HG03280 (cell line): ENCODE data around the gene ENOSF1.
"Not testable (repeated sequence)": the region's sequence is repeated elsewhere in the genome, so short reads cannot be mapped to it uniquely, and the experiment has no call there.

Experiments
- ATAC-seq: cut with Tn5 transposase; IDR thresholded peaks from one replicate; pipeline ENCODE4 v1.9.1; 2021; ENCODE audit warnings: mild to moderate bottlenecking, moderate library complexity; ENCODE audit not compliant: unreplicated experiment

ENOSF1 gene

DNA sequence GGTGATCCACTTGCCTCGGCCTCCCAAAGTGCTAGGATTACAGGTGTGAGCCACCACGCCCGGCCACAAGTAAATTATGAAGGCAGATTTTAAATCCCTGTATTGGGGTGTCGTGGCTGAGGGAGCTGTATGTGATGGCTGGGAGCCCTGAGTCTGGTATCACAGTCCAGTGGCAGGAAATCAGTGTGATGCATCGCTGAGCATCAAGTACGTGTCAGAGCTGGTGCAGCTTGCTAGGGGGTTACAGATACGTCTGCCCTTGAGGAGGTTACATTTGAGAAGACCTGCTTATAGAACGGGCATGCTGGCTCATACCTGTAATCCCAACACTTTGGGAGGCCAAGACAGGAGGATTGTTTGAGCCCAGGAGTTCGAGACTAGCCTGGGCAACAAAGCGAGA lies 4.3 kb downstream of the ENOSF1 start:
- ATAC-seq: no peak

DNA sequence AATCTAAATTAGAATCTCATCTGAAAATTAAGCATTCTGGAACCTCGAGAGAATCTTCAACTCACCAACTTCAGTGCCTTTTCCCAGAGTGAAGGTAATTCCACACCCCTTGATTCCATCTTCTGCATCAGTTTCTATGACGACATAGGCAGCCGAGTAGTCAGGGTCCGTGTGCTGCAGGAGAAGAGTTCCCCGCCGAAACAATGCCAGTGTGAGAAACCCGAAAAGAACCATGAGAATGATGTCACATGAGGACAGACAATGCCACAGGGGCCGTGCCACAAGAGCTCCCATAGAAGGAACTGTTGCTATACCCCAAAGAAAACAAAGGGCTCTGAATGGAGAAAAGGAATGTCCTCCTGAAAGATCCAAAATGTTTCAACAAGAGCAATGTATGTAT lies 6.0 kb downstream of the ENOSF1 start:
- ATAC-seq: no peak

DNA sequence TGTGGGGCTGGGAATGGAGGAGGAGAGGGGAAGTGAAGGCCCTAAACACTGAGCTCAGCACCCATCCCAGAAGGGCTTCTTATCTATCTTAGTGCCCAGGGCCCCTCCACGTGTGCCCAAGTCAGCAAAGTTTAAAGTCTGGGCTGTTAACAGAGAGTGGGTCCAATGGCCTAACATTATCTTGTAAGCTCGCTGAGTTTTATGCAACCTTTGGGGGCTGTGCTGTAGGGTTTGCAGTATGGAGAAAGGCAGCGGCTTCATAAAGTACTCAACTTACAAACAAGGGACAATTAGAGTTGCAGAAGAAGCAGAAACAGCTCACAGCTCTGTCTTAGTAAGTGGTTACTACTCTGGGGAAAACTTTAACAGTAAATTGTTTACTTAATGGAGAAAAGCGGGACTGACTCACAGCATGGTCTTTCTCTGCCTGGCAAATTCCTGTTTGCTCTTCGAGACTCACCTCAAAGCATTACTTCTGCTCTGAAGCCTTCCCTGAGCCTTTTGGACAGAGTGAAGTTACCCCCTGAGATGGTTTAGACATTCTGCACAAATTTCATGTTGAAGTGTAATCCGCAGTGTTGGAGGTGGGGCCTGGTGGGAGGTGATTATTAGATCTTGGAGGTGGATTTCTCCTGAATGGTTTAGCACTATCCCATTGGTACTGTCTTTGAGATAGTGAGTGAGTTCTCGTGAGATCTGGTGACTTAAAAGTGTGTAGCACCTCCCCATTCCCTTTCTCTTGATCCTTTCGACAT lies 9.0 kb downstream of the ENOSF1 start:
- no peak for ATAC-seq

DNA sequence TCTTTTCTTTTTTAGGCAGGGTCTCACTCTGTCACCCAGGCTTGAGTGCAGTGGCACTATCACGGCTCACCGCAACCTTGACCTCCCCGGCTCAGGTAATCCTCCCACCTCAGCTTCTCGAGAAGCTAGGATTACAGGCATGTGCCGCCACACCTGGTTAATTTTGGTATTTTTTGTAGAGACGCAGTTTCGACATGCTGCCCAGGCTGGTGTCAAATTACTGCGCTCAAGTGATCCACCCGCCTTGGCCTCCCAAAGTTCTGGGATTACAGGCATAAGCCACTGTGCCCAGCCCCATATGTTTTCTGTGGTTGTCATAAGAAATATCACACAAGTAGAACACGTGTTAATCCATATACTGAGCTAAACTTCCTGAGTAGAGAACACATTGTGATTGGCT lies 14.6 kb downstream of the ENOSF1 start:
- no peak for ATAC-seq

DNA sequence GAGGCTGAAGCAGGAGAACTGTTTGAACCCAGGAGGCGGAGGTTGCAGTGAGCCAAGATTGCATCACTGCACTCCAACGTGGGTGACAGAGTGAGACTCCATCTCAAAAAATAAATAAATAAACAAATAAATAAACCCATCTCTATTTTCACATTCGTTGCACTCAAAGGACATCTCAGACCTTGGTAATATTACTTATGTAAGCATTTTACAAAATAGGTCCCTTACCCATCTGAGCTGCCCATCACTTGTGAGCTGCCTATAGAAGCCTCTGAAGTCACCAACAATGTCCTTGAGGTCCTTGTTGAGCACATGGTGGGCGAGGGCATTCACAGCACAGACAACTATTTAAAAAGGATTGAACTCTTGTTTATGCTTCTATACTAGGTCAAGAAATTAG lies 15.4 kb downstream of the ENOSF1 start:
- ATAC-seq: no peak

DNA sequence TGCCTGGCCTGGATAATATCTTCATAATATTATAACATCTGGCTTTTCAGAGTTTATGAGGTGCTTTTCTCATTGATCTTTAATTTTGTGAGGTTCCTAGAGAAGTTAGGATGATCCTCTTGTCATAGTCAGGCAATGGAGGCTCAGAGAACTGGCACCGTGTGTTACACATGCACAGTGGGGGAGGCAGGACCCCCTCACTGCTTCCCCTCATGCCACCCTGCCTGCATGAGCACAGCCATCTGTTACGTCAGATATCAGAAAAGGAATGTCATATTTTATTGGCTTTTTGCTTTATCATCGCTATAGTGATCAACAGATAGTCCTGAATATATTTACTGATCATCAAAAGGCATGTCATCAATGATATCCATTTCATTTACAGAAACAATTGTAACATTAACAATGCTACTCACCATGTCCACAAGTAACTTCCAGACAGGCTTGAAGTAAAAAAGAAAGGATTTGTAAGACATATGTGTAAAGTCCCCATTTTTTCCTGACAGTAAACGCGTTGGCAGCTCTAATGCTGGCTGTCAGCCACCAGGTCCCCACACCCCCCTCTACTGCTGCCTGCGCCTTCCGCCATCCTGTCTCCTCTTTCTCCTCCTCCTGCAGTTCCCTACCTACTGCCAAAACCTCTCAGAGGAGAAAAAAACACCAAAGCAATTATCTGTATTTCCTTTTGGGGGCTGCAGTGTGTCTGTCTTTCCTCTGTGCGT lies 18.8 kb downstream of the ENOSF1 start:
- ATAC-seq: no peak

DNA sequence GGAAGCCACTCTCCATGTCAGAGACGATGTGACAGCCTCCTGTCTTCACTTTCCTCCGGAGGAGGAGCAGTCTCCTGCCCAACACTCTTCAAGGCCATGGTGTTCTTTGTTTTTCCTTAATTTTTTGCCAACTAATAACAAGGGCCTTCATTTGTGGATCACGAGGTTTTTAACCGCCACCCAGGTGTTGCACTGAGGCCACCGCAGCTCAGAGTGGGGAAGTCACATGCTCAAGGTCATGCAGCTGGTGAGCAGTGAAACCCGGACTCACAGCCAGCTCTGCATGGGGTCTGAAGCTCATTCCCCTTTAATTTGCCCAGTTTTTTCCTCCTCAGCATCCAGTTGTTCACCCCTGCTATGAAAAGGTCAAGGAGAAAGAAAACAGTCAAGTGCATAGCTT lies 19.6 kb downstream of the ENOSF1 start:
- ATAC-seq: no peak

DNA sequence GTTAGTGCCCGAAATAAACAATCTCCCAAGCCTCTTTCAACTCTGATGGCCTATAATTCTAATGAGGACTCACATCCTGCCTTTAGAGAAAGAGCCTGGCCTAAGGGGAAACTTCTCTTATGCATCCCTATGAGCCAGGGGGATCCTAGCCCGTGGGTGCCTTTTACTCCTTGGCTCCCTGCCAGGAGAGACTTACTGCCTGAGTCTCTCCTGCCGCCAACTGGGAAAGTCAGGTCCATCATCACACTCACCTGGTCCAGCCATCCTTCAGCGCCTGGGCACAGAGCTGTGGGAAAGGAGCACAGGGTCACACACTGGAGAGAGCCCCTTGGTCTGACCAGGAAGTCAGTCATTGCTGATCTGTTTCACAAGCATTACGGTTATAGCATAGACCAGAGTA lies 24.1 kb downstream of the ENOSF1 start:
- no peak for ATAC-seq

DNA sequence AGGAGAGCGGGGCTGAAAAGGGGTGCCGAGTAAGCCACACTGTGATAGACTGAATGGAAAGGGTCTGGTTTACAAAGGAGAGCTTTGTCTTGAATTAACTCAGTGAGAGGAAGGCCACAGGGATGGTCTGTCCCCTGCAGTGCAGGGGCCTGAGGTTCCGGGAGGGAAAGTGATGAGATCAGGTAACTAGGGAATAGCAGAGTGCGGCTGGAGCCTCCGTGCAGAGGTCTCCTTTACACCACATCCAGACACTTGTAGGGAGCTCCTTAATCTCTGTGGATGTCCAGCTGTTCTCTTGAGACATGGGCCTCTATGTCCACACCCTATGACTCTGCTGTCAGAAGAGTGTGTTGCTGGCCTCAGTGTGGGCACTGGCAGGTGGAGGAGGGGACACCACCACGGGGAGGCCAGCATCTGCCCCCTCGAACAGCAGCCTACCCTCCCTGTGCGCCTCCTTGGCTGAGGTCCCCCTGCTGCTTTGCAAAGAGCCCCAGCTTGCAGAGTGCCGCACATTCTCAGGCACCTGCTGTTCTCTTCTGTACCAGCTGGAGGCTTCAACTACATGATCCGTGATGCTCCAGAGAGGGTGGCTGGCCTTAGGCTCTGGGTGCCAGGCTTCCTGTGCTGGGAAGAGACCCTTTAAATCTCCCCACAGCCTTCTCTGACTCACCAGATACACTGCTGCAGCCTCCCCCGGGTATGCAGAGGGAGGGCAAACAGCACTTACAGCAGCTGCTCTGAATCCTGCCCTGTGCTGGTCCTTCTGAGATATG lies 25.9 kb downstream of the ENOSF1 start:
- ATAC-seq: no peak

DNA sequence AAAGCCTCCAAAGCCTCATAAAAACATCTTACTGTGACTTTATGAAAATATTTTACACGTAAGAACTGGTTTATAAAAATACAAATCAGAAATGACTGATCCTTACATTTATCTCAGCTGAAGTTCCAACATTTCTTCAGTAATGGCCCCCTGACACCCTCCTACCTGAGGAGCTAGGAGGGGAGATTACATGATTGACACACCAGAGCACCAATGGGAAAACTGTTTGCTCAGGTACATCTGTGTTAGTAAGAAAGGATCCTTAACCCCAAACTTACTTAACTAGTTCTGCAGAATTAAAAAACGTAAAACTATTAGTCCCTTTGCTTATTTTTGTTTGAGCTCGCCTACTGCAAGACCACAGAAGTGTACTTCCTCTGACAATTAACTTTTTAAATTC lies 27.0 kb downstream of the ENOSF1 start:
- no peak for ATAC-seq

DNA sequence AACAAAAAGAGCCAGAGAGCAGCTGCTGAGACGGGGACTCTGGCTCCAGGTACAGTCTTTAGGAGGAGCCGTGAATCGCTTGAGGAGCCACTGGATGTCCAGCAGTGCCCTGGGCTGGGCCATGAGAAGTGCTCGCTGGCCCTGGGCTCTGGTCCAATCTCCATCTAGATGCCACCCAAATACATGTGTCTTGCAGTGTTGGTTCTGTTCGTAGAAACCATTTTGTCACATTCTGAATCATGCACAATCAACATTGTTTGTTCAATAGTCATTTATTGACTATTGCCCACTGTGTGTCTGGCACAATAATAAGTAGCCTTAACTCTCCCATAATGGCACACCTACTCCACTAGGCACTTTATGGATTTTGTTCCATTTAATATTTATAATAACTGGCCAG lies 28.9 kb downstream of the ENOSF1 start:
- no peak for ATAC-seq

DNA sequence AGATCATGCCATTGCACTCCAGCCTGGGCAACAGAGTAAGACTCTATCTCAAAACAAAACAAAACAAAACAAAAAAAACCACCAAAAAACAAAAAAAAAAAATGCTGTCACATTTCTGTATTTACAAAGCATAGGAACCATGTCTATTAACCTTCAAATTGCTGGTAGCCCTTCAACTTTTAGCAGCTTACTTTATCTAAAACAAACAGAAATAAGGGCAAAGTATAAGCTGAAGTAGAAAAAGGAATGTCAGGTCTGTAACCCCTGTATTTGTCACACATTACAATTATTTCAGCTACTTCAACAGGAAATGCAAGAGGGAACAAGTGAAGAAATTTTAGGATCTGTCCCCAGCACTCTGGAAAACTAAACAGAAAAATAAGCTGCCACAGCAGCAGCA lies 29.6 kb downstream of the ENOSF1 start:
- no peak for ATAC-seq

DNA sequence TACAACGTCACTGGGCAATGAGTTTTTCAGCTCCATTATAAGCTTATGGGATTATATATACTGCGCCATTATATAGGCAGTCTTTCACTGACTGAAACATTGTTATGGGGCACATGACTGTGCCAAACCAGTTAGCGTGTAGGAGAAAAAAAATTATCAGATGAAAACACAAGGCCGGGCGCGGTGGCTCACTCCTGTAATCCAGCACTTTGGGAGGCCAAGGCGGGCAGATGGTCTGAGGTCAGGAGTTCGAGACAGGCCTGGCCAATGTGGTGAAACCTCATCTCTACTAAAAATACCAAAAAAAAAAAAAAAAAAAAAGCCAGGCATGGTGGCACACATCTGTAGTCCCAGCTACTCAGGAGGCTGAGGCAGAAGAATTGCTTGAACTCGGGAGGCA lies 30.0 kb downstream of the ENOSF1 start:
- not testable (repeated sequence) for ATAC-seq

DNA sequence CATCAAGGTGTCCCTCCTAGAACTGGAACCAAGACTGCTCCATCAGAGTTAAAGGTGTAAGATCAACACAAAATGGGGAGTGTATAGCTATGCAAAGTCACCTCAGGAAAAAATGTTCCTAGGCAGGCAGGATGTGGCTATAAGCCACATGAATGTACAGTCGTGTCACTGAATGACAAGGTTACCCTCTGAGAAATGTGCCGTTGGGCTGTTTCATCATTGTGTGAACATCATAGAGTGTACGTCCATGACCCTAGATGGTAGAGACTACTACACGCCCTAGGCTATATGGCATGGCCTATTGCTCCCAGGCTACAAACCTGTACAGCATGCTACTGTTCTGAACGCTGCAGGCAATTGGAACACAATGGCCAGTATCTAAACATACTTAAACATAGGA lies 30.4 kb downstream of the ENOSF1 start:
- no peak for ATAC-seq

DNA sequence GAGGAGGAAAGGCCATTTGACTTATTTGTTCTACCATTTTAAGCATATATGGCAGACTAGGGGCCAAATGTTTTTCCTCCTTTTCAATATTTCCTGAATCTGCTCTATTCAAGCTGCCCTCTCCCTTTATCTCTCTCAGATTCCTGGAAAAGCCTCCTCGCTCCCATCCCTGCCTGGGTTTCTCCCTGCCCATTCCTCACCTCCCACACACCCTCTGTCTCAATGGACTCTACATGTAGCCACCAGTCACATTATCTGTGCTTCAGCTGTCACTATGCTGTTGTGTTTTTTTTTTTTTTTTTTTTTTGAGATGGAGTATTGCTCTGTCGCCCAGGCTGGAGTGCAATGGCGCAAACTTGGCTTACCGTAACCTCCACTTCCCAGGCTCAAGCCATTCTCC lies 32.0 kb downstream of the ENOSF1 start:
- no peak for ATAC-seq

DNA sequence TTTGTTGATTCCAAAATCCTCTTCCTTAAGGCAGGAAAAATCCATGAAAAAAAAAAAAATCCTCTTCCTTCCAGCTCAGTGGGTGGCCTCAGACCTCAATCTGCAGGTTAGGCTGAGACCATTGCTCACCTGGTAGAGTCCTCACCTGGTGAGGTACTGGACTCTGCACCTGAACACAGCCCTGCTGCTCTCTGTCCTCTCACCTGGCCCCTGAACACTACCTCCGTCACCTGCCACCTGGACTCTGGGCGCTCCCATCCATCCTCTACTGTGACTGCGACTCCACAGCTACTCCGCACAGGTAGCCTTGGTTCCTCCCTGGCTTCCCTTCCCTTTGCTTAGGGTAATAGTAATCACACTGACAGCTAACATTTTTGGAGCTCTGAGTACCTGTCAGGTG lies 32.9 kb downstream of the ENOSF1 start:
- ATAC-seq: no peak

DNA sequence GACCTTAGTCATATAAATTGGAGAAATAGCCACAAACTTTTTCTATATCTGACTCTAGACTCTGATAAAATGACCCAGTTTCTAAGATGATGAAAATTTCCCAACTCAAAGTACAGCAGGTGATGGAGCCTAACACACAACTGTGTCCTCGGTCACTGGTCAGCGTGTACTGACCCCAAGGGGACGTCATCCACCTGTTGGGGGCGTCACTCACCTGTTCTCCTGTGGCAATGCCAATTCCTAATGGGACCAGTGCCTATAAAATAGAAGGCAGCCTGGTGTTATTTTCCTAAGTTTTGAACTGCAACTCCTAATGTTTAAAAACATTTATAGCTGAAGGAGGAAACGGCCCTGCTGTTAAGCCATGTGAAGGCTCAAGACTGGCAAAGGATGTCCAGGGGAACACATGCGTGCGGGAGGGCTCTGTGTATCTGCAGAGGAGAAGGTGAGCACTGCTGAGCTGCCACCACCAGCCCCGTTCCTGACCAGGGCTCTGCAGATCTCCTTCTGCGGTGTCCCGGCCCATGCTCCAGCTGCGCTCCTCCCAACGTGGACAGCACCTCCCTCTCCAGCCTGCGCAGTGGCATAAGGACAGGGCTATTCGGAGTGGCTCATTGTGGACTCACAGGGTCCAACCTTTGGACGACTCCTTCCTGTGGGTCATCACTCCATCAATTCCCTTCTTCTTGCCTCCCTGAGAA lies 33.8 kb downstream of the ENOSF1 start:
- no peak for ATAC-seq

DNA sequence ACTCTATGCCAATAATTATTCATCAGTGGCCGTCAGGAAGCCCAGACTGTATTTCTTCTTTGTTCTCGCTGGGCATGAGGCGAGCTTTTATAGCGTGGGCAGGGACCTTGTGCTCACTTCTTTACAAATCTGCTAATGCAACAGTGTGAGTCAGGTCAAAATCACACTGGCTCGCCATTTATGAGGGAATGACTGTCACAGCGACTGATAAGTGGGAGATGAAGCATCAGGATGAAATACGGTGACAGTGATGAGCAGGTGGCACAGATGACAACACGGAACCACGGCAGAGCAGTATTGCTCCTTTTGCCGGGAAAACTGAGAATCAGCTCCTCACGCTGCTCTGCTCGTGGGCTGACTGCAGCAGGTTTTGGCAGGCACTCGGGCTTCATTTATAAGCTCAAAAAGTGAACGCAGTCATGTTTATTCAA lies 34.5 kb downstream of the ENOSF1 start:
- ATAC-seq: no peak

DNA sequence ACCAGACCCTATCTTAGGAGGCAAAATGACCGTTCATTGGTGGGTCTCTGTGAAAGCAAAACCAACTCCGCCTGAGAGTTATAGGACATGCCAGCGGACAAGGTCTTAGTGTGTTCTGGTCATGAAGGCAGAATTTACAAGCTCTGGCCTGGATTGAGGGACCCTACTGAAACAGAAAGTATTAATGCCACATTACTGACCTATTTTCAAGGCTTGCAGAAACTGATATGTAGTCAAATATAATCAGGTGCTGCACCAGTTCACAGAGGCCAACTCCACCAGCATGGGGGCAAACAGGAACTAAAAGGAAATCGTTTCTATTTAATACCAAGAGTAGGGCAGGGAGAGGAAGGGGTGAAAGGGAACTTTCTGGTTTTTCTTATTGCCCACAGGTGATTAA lies 35.3 kb downstream of the ENOSF1 start:
- ATAC-seq: peak; percentile 70

DNA sequence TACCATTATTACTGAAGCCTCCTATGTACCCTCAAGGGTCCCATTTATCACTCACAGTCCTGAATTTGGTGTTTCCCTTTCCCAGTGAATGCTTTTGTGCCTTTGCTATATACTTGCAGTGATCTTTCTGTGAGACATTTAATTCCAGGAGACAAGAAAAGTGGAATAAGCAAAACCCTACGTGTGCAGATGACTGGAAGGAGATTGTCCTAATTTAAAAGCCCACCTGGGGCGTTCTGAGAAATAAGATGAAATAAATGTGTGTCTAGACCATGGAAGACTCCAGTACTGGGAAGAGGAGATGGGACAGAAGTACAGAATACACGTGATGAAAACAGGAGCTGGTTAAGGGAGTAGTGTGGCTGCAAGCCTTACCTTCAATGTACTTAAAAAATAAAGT lies 35.7 kb downstream of the ENOSF1 start:
- no peak for ATAC-seq

DNA sequence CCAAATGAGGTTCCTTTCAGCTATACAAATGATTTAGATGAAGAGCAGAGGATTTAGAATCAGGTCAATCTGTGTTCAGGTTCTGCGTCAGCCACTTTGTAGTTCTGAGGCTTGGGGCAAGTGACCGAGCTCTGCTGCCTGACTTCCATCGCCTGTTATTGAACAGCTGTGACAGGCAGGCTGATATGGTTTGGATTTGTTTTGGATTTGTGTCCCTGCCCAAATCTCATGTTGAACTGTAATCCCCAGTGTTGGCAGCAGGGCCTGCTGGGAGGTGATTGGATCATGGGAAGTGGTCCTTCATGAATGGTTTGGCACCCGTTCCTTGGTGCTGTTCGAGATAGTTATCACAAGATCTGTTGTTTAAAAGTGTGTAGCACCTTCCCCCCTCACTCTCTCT lies 36.4 kb downstream of the ENOSF1 start:
- no peak for ATAC-seq
